ENCODE data around the gene GH1.

The GH1 gene

GRCh38 chr17:63950940-63951907 is 32.6 kb upstream of the GH1 start:
- Histone ChIP-seq H3K36me3 (ENCODE audit: insufficient read depth, low read length) (no peaks in the 10 kb centered on the region), H3K9me3 (ENCODE audit: low read length) (no peaks in the 10 kb centered on the region), H3K27me3 (ENCODE audit: insufficient read depth, low read length) (no peaks in the 10 kb centered on the region), H2AFZ (ENCODE audit: low read depth, low read length) (no peak overlapping the region), H3K4me3 (ENCODE audit: low read length) (no peak overlapping the region), H3K4me1 (ENCODE audit: insufficient read depth, low read length) (no peaks in the 10 kb centered on the region)

GRCh38 chr17:63949576-63950250 is 31.1 kb upstream of the GH1 start:
- H3K36me3 ChIP-seq (ENCODE audit: insufficient read depth, low read length) = no peaks in the 10 kb centered on the region
- no peaks in the 10 kb centered on the region for H3K4me1 ChIP-seq (ENCODE audit: insufficient read depth, low read length)
- no peaks in the 10 kb centered on the region for H3K27me3 ChIP-seq (ENCODE audit: insufficient read depth, low read length)
- H3K9me3 ChIP-seq (ENCODE audit: low read length) = no peaks in the 10 kb centered on the region
- H2AFZ ChIP-seq (ENCODE audit: low read depth, low read length) = no peak overlapping the region
- no peak overlapping the region for H3K4me3 ChIP-seq (ENCODE audit: low read length)

GRCh38 chr17:63948521-63948920 is 29.9 kb upstream of the GH1 start:
- H3K4me1 ChIP-seq (ENCODE audit: insufficient read depth, low read length) = no peaks in the 10 kb centered on the region
- H3K36me3 ChIP-seq (ENCODE audit: insufficient read depth, low read length) = no peaks in the 10 kb centered on the region
- H2AFZ ChIP-seq (ENCODE audit: low read depth, low read length) = no peak overlapping the region
- H3K9me3 ChIP-seq (ENCODE audit: low read length) = no peaks in the 10 kb centered on the region
- H3K4me3 ChIP-seq (ENCODE audit: low read length) = no peak overlapping the region
- no peaks in the 10 kb centered on the region for H3K27me3 ChIP-seq (ENCODE audit: insufficient read depth, low read length)

- H3K27me3 ChIP-seq (ENCODE audit: insufficient read depth, low read length) = no peaks in the 10 kb centered on the region
- no peaks in the 10 kb centered on the region for H3K36me3 ChIP-seq (ENCODE audit: insufficient read depth, low read length)
- no peak overlapping the region for H3K4me3 ChIP-seq (ENCODE audit: low read length)
- no peak overlapping the region for H2AFZ ChIP-seq (ENCODE audit: low read depth, low read length)
- no peaks in the 10 kb centered on the region for H3K4me1 ChIP-seq (ENCODE audit: insufficient read depth, low read length)
- H3K9me3 ChIP-seq (ENCODE audit: low read length) = no peaks in the 10 kb centered on the region
Observed at GRCh38 chr17:63947711-63948330, 29.2 kb upstream of the GH1 start.

GRCh38 chr17:63946440-63947363 is 28.1 kb upstream of the GH1 start:
- no peak overlapping the region for H2AFZ ChIP-seq (ENCODE audit: low read depth, low read length)
- H3K9me3 ChIP-seq (ENCODE audit: low read length) = no peaks in the 10 kb centered on the region
- no peak overlapping the region for H3K4me3 ChIP-seq (ENCODE audit: low read length)
- no peaks in the 10 kb centered on the region for H3K36me3 ChIP-seq (ENCODE audit: insufficient read depth, low read length)
- H3K27me3 ChIP-seq (ENCODE audit: insufficient read depth, low read length) = no peaks in the 10 kb centered on the region
- H3K4me1 ChIP-seq (ENCODE audit: insufficient read depth, low read length) = no peaks in the 10 kb centered on the region

GRCh38 chr17:63945784-63946439 is 27.3 kb upstream of the GH1 start:
- Histone ChIP-seq H3K36me3 (ENCODE audit: insufficient read depth, low read length) (no peaks in the 10 kb centered on the region), H3K9me3 (ENCODE audit: low read length) (no peaks in the 10 kb centered on the region), H3K4me1 (ENCODE audit: insufficient read depth, low read length) (no peaks in the 10 kb centered on the region), H3K4me3 (ENCODE audit: low read length) (no peak overlapping the region), H2AFZ (ENCODE audit: low read depth, low read length) (no peak overlapping the region), H3K27me3 (ENCODE audit: insufficient read depth, low read length) (no peaks in the 10 kb centered on the region)

GRCh38 chr17:63944736-63945499 is 26.3 kb upstream of the GH1 start:
- no peaks in the 10 kb centered on the region for H3K27me3 ChIP-seq (ENCODE audit: insufficient read depth, low read length)
- H3K9me3 ChIP-seq (ENCODE audit: low read length) = no peaks in the 10 kb centered on the region
- H3K4me3 ChIP-seq (ENCODE audit: low read length) = no peak overlapping the region
- no peak overlapping the region for H2AFZ ChIP-seq (ENCODE audit: low read depth, low read length)
- no peaks in the 10 kb centered on the region for H3K4me1 ChIP-seq (ENCODE audit: insufficient read depth, low read length)
- no peaks in the 10 kb centered on the region for H3K36me3 ChIP-seq (ENCODE audit: insufficient read depth, low read length)

GRCh38 chr17:63943745-63944144 is 25.1 kb upstream of the GH1 start:
- Histone ChIP-seq H3K4me3 (ENCODE audit: low read length) (no peak overlapping the region), H3K36me3 (ENCODE audit: insufficient read depth, low read length) (no peaks in the 10 kb centered on the region)

GRCh38 chr17:63942309-63942985 is 23.8 kb upstream of the GH1 start:
- H3K27me3 ChIP-seq (ENCODE audit: insufficient read depth, low read length) = no peaks in the 10 kb centered on the region
- no peaks in the 10 kb centered on the region for H3K36me3 ChIP-seq (ENCODE audit: insufficient read depth, low read length)
- no peaks in the 10 kb centered on the region for H3K4me1 ChIP-seq (ENCODE audit: insufficient read depth, low read length)
- no peak overlapping the region for H2AFZ ChIP-seq (ENCODE audit: low read depth, low read length)
- no peak overlapping the region for H3K4me3 ChIP-seq (ENCODE audit: low read length)
- no peaks in the 10 kb centered on the region for H3K9me3 ChIP-seq (ENCODE audit: low read length)

More at GRCh38 chr17:63943745-63944144, 25.1 kb upstream of the GH1 start:
- Histone ChIP-seq H3K9me3 (ENCODE audit: low read length) (no peaks in the 10 kb centered on the region), H3K4me1 (ENCODE audit: insufficient read depth, low read length) (no peaks in the 10 kb centered on the region), H2AFZ (ENCODE audit: low read depth, low read length) (no peak overlapping the region), H3K27me3 (ENCODE audit: insufficient read depth, low read length) (no peaks in the 10 kb centered on the region)

GRCh38 chr17:63941751-63942150 is 23.1 kb upstream of the GH1 start:
- Histone ChIP-seq H3K4me1 (ENCODE audit: insufficient read depth, low read length) (no peaks in the 10 kb centered on the region), H3K27me3 (ENCODE audit: insufficient read depth, low read length) (no peaks in the 10 kb centered on the region), H3K4me3 (ENCODE audit: low read length) (no peak overlapping the region), H3K36me3 (ENCODE audit: insufficient read depth, low read length) (no peaks in the 10 kb centered on the region), H2AFZ (ENCODE audit: low read depth, low read length) (no peak overlapping the region), H3K9me3 (ENCODE audit: low read length) (no peaks in the 10 kb centered on the region)

- Histone ChIP-seq H3K9me3 (ENCODE audit: low read length) (no peaks in the 10 kb centered on the region), H3K4me3 (ENCODE audit: low read length) (no peak overlapping the region), H2AFZ (ENCODE audit: low read depth, low read length) (no peak overlapping the region), H3K4me1 (ENCODE audit: insufficient read depth, low read length) (no peaks in the 10 kb centered on the region), H3K27me3 (ENCODE audit: insufficient read depth, low read length) (no peaks in the 10 kb centered on the region), H3K36me3 (ENCODE audit: insufficient read depth, low read length) (no peaks in the 10 kb centered on the region)
Observed at GRCh38 chr17:63941162-63941561, 22.5 kb upstream of the GH1 start.

Data from neuron (in vitro differentiated cells).